Glutamatergic neuron (in vitro differentiated cells): Measurements from ENCODE around the gene CS. TPM values are rescaled to one million over a fixed set of nuclear protein-coding genes. Genes with fewer than 3 reads are reported as not detected.
A peak's percentile ranks its signal among the peaks of the same experiment; 100 is the strongest.

ENCODE experiments used
- DNase-seq: peaks from one replicate; pipeline ENCODE4 v3.0.0; 2022
- H3K27ac Mint-ChIP-seq: one replicate; pipeline ENCODE4 v1.8.0; 2020; ENCODE audit warnings: mild to moderate bottlenecking, mixed read lengths, inconsistent platforms; ENCODE audit not compliant: unreplicated experiment
- H3K27me3 Mint-ChIP-seq: one replicate; pipeline ENCODE4 v1.8.0; 2020; ENCODE audit warnings: mild to moderate bottlenecking, moderate library complexity, mixed read lengths, inconsistent platforms; ENCODE audit not compliant: unreplicated experiment
- H3K36me3 Mint-ChIP-seq: one replicate; pipeline ENCODE4 v1.8.0; 2020; ENCODE audit warnings: mild to moderate bottlenecking, mixed read lengths, inconsistent platforms; ENCODE audit not compliant: unreplicated experiment
- H3K4me1 Mint-ChIP-seq: one replicate; pipeline ENCODE4 v1.8.0; 2020; ENCODE audit warnings: mild to moderate bottlenecking, low read depth, mixed read lengths, inconsistent platforms; ENCODE audit not compliant: unreplicated experiment
- H3K4me3 Mint-ChIP-seq: one replicate; pipeline ENCODE4 v1.8.0; 2020; ENCODE audit warnings: mild to moderate bottlenecking, mixed read lengths, inconsistent platforms; ENCODE audit not compliant: unreplicated experiment
- H3K9me3 Mint-ChIP-seq: one replicate; pipeline ENCODE4 v1.8.0; 2020; ENCODE audit warnings: mild to moderate bottlenecking, moderate library complexity, mixed read lengths, inconsistent platforms; ENCODE audit not compliant: unreplicated experiment
- total RNA-seq: library from RNA; stranded (reverse); fragmentation: NEBNext Ultra II Directional; extraction: Animal tissue kit (Norgen Biotek cat#: 25700); gene quantifications from one replicate; pipeline ENCODE4 v1.2.1, GENCODE V29; 2021; ENCODE audit not compliant: unreplicated experiment
- TF ChIP-seq, protein P1 (sequence below): fragments of 200-600 bp; sonication (generic); IDR thresholded peaks from one replicate; pipeline ENCODE4 v1.5.0; 2021; ENCODE audit not compliant: partially characterized antibody, unreplicated experiment

The CS gene
- total RNA-seq, 1 donor from 2014 or later = 257 TPM

DNA sequence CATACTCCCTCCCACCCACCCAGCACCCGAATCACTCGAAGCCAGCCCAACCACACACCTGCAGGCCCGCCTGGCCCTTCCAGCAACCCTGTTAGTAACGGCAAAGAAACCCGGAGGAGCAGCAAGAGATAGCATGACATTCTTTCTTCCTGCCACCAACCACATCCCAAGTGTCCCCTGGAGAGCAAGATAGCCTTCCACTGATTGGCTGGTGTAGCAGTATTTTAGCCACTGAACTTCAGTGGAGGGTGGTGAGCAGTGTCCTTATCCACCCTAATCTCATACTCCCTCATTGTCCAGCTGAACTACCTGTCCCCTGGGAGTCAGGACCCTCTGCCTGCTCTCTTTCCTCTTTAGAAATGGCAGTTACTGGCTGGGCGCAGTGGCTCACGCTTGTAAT, 71.0 kb downstream of the CS start:
- no peak overlapping the region for H3K27ac Mint-ChIP-seq
- TF ChIP-seq, protein P1, sequence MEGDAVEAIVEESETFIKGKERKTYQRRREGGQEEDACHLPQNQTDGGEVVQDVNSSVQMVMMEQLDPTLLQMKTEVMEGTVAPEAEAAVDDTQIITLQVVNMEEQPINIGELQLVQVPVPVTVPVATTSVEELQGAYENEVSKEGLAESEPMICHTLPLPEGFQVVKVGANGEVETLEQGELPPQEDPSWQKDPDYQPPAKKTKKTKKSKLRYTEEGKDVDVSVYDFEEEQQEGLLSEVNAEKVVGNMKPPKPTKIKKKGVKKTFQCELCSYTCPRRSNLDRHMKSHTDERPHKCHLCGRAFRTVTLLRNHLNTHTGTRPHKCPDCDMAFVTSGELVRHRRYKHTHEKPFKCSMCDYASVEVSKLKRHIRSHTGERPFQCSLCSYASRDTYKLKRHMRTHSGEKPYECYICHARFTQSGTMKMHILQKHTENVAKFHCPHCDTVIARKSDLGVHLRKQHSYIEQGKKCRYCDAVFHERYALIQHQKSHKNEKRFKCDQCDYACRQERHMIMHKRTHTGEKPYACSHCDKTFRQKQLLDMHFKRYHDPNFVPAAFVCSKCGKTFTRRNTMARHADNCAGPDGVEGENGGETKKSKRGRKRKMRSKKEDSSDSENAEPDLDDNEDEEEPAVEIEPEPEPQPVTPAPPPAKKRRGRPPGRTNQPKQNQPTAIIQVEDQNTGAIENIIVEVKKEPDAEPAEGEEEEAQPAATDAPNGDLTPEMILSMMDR = no peak
- H3K4me1 Mint-ChIP-seq = peaks cover 3% of the 10 kb centered on the region
- H3K27me3 Mint-ChIP-seq = peaks cover 1% of the 10 kb centered on the region
- H3K9me3 Mint-ChIP-seq = no peaks in the 10 kb centered on the region
- DNase-seq = no peak
- H3K36me3 Mint-ChIP-seq = no peaks in the 10 kb centered on the region
- H3K4me3 Mint-ChIP-seq = no peak overlapping the region

DNA sequence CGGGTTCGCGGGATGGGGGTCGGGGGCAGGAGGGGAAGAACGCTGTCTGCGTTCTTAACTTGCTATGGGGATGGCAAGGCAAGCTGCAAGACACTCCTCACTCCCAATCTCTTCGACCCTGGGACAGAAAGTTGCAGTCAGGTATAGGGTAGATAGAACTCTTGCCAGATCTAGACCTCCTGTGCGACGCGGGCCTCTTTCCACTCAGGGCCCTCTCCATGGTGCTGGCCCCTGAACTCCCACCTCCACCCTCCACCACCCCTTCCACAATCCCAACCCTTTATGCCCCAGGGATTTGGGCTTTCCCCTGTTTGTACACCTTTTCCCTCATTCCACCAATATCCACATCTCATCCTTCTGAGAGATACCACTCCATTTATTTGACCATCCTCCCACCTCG, 75.2 kb downstream of the CS start:
- TF ChIP-seq, protein P1 = no peak
- Mint-ChIP-seq H3K4me3 (peak overlapping the region; percentile 75), H3K36me3 (no peaks in the 10 kb centered on the region), H3K4me1 (peaks cover 13% of the 10 kb centered on the region), H3K9me3 (peaks cover 6% of the 10 kb centered on the region), H3K27ac (peak overlapping the region; percentile 52), H3K27me3 (peaks cover 5% of the 10 kb centered on the region)
- DNase-seq = no peak

DNA sequence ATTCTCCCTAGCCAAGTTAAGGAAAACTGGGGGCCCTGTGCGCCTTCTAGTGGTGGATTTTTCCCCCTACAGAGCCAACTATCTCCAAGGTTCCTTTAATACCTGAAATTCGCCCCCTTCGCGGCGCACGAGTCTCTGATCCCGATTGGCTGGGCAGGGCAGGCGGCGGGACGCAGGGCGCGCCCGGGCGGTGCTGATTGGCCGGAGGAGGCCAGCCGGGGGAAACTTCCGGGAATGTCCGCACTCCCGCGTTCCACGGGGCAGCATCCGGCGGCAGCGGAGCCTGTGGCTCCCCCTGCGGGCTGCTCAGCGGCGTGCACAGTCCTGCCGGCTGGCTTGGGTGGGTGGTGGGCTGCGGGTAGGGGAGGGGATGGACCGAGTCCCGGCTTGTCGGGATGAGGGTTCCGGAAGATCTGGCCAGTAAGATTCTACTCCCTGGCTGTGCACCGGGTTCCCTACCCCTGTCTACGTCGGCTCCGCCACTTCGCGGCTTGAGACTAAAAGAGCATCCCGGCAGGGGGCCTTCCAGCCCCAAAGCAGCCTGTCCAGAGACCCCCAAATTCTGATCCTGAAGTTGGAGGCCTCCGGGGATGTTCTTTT, 75.9 kb downstream of the CS start, which contains the start of gene NABP2:
TSS of gene NABP2 (plus strand) at position 241 of the 600 bp plus-strand sequence. CDS start 515 bp downstream, outside the sequence.
- Mint-ChIP-seq H3K36me3 (no peaks in the 10 kb centered on the region), H3K4me1 (peaks cover 13% of the 10 kb centered on the region), H3K27me3 (peaks cover 5% of the 10 kb centered on the region), H3K4me3 (peak within 1 kb of the TSS; percentile 75), H3K27ac (peak within 1 kb of the TSS; percentile 52), H3K9me3 (peaks cover 6% of the 10 kb centered on the region)
- peak; percentile 98 for DNase-seq
- TF ChIP-seq, protein P1 = peak; percentile 83

- DNase-seq = no peak
- peaks cover 5% of the 10 kb centered on the region for H3K27me3 Mint-ChIP-seq
- H3K27ac Mint-ChIP-seq = peak overlapping the region; percentile 46
- H3K9me3 Mint-ChIP-seq = peaks cover 6% of the 10 kb centered on the region
- no peaks in the 10 kb centered on the region for H3K36me3 Mint-ChIP-seq
- H3K4me1 Mint-ChIP-seq = peaks cover 13% of the 10 kb centered on the region
- peak overlapping the region; percentile 72 for H3K4me3 Mint-ChIP-seq
- TF ChIP-seq, protein P1 = no peak
Observed at GRCh38 chr12:56223571-56224101, 76.5 kb downstream of the CS start.

GRCh38 chr12:56222531-56222895, 77.6 kb downstream of the CS start:
- no peak for DNase-seq
- Mint-ChIP-seq H3K27me3 (peaks cover 5% of the 10 kb centered on the region), H3K27ac (peak overlapping the region; percentile 92), H3K36me3 (no peaks in the 10 kb centered on the region), H3K9me3 (peaks cover 6% of the 10 kb centered on the region), H3K4me1 (peaks cover 13% of the 10 kb centered on the region), H3K4me3 (peak overlapping the region; percentile 100)
- TF ChIP-seq, protein P1 = peak; percentile 5
